Measurements from ENCODE around the gene CALCOCO1.

CALCOCO1 gene

GRCh38 chr12:53676656-53677015, 50.6 kb downstream of the CALCOCO1 start:
- Histone ChIP-seq H3K4me3 (replicated peaks; ENCODE audit: insufficient read depth, low read length) (peak overlapping the region; percentile 33), H3K27ac (replicated peaks) (peak overlapping the region; percentile 12; the same call in 1 of the 2 replicates), H3K27me3 (ENCODE audit: insufficient read depth, poor library complexity, severe bottlenecking) (peaks cover 25% of the 10 kb centered on the region)
- no peak for DNase-seq (ENCODE audit: low read depth in 1 of 2, low spot score in 1 of 2)
- TF ChIP-seq SPI1 (IDR thresholded peaks at IDR 0.05; ENCODE audit: borderline replicate concordance, low read depth) (no peak), REST (IDR thresholded peaks at IDR 0.05; ENCODE audit: insufficient replicate concordance, low read depth) (no peak), POLR2AphosphoS5 (IDR thresholded peaks at IDR 0.05; ENCODE audit: low read depth) (no peak), GABPA (IDR thresholded peaks at IDR 0.05; ENCODE audit: low read depth) (no peak), CTCF (IDR thresholded peaks at IDR 0.05; ENCODE audit: insufficient read depth, low read length) (no peak)

GRCh38 chr12:53675701-53676607, 51.3 kb downstream of the CALCOCO1 start, which contains the start of gene ATP5MC2:
Gene ATP5MC2, minus strand, starts transcription at chr12:53676083. Its CDS starts 3,469 bp downstream, at chr12:53672614.
- H3K27me3 ChIP-seq (ENCODE audit: insufficient read depth, poor library complexity, severe bottlenecking): peaks cover 25% of the 10 kb centered on the region
- H3K27ac ChIP-seq (replicated peaks): peak within 1 kb of the TSS; percentile 92
- peak; percentile 99 to 100 for DNase-seq (ENCODE audit: low read depth in 1 of 2, low spot score in 1 of 2)
- peak within 1 kb of the TSS; percentile 61 for H3K4me3 ChIP-seq (replicated peaks; ENCODE audit: insufficient read depth, low read length)
- TF ChIP-seq REST (IDR thresholded peaks at IDR 0.05; ENCODE audit: insufficient replicate concordance, low read depth) (peak; percentile 78), SPI1 (IDR thresholded peaks at IDR 0.05; ENCODE audit: borderline replicate concordance, low read depth) (no peak; the same call in 1 of the 2 replicates), CTCF (IDR thresholded peaks at IDR 0.05; ENCODE audit: insufficient read depth, low read length) (peak; percentile 98), POLR2AphosphoS5 (IDR thresholded peaks at IDR 0.05; ENCODE audit: low read depth) (peak; percentile 96), GABPA (IDR thresholded peaks at IDR 0.05; ENCODE audit: low read depth) (no peak)

- H3K27ac ChIP-seq (replicated peaks): peak overlapping the region; percentile 92
- TF ChIP-seq POLR2AphosphoS5 (IDR thresholded peaks at IDR 0.05; ENCODE audit: low read depth) (no peak), CTCF (IDR thresholded peaks at IDR 0.05; ENCODE audit: insufficient read depth, low read length) (no peak), GABPA (IDR thresholded peaks at IDR 0.05; ENCODE audit: low read depth) (no peak), REST (IDR thresholded peaks at IDR 0.05; ENCODE audit: insufficient replicate concordance, low read depth) (no peak), SPI1 (IDR thresholded peaks at IDR 0.05; ENCODE audit: borderline replicate concordance, low read depth) (no peak)
- DNase-seq (ENCODE audit: low read depth in 1 of 2, low spot score in 1 of 2): no peak
Measured at GRCh38 chr12:53674977-53675700, 52.1 kb downstream of the CALCOCO1 start.

More at GRCh38 chr12:53674977-53675700, 52.1 kb downstream of the CALCOCO1 start:
- Histone ChIP-seq H3K4me3 (replicated peaks; ENCODE audit: insufficient read depth, low read length) (peak overlapping the region; percentile 61), H3K27me3 (ENCODE audit: insufficient read depth, poor library complexity, severe bottlenecking) (peaks cover 25% of the 10 kb centered on the region)
